GM19193 (cell line): ENCODE data around the gene ASB13.

Source experiments
- POLR2A ChIP-seq: IDR thresholded peaks from 4 replicates; pipeline ENCODE4 v1.6.1; 2011; ENCODE audit not compliant: insufficient read depth, insufficient read length; ENCODE audit errors: extremely low read depth

ASB13 gene

GRCh38 chr10:5625992-5626777 is 40.2 kb downstream of the ASB13 start:
- TF ChIP-seq POLR2A: no peak

GRCh38 chr10:5624701-5625100 is 41.7 kb downstream of the ASB13 start:
- TF ChIP-seq POLR2A: no peak

- TF ChIP-seq POLR2A: no peak
Observed at GRCh38 chr10:5623081-5623748, 43.2 kb downstream of the ASB13 start.

- no peak for TF ChIP-seq POLR2A
Observed at GRCh38 chr10:5622186-5622960, 44.0 kb downstream of the ASB13 start.

- no peak for TF ChIP-seq POLR2A
Observed at GRCh38 chr10:5620966-5621365, 45.4 kb downstream of the ASB13 start.

- TF ChIP-seq POLR2A: no peak
Observed at GRCh38 chr10:5620223-5620721, 46.1 kb downstream of the ASB13 start.

GRCh38 chr10:5619362-5620211 is 46.8 kb downstream of the ASB13 start:
- TF ChIP-seq POLR2A: no peak

GRCh38 chr10:5618829-5619228 is 47.6 kb downstream of the ASB13 start:
- TF ChIP-seq POLR2A: no peak

GRCh38 chr10:5618042-5618441 is 48.4 kb downstream of the ASB13 start:
- TF ChIP-seq POLR2A: no peak

- TF ChIP-seq POLR2A: no peak
Observed at GRCh38 chr10:5617521-5617920, 48.9 kb downstream of the ASB13 start.

- no peak for TF ChIP-seq POLR2A
Observed at GRCh38 chr10:5616836-5617235, 49.6 kb downstream of the ASB13 start.

- TF ChIP-seq POLR2A: no peak
Observed at GRCh38 chr10:5616046-5616445, 50.3 kb downstream of the ASB13 start.

- TF ChIP-seq POLR2A: no peak
Observed at GRCh38 chr10:5615316-5615715, 51.1 kb downstream of the ASB13 start.

- no peak for TF ChIP-seq POLR2A
Observed at GRCh38 chr10:5614155-5614721, 52.2 kb downstream of the ASB13 start.
